Tibial nerve (tissue), 4 donors: Measurements from ENCODE around the gene EMILIN2. TPM values are rescaled to one million over a fixed set of nuclear protein-coding genes. Genes with fewer than 3 reads are reported as not detected.

Experiments
- DNase-seq, 2 donors: peaks; one replicate each; pipeline ENCODE4 v3.0.0-alpha.2; 2019; ENCODE audit warnings: low spot score in 2 of 2
- H3K27ac ChIP-seq, 4 donors: fragments of 200-600 bp; sonication (generic) in 3 of 4; one replicate each; pipeline ENCODE4 v1.5.1; 2017 to 2019; ENCODE audit warnings: mild to moderate bottlenecking in 1 of 4
- H3K27me3 ChIP-seq, 2 donors: fragments of 200-600 bp; sonication (generic) in 1 of 2; one replicate each; pipeline versions ENCODE4 v1.5.1 to v1.6.0; 2017 to 2019
- H3K36me3 ChIP-seq, 3 donors: fragments of 200-600 bp; sonication (generic); one replicate each; pipeline ENCODE4 v1.5.1; 2018 to 2019
- H3K4me1 ChIP-seq, 4 donors: fragments of 200-600 bp; sonication (generic) in 3 of 4; one replicate each; pipeline ENCODE4 v1.5.1; 2017 to 2019
- H3K4me3 ChIP-seq, 4 donors: fragments of 200-600 bp; sonication (generic) in 3 of 4; one replicate each; pipeline ENCODE4 v1.5.1; 2017 to 2019; ENCODE audit warnings: mild to moderate bottlenecking in 1 of 4, moderate library complexity in 1 of 4
- H3K9me3 ChIP-seq, 4 donors: fragments of 200-600 bp; sonication (generic) in 3 of 4; one replicate each; pipeline ENCODE4 v1.5.1; 2017 to 2019
- CTCF ChIP-seq, 5 experiments: fragments of 200-600 bp in 3 of 5; fragments of 450-650 bp in 2 of 5; sonication (generic) in 3 of 5; IDR thresholded peaks; one replicate each; pipeline ENCODE4 v1.5.1; 2016 to 2019; ENCODE audit warnings: antibody characterized with exemption in 5 of 5, mild to moderate bottlenecking in 3 of 5, moderate library complexity in 2 of 5
- EP300 ChIP-seq, 2 donors: sonication (generic); formaldehyde crosslinking; IDR thresholded peaks; one replicate each; pipeline ENCODE4 v1.6.1; 2017; ENCODE audit warnings: antibody characterized with exemption in 2 of 2, mild to moderate bottlenecking in 1 of 2
- POLR2A ChIP-seq, 2 donors: fragments of 450-650 bp; IDR thresholded peaks; one replicate each; pipeline ENCODE4 v1.6.1; 2017; ENCODE audit warnings: antibody characterized with exemption in 2 of 2, mild to moderate bottlenecking in 2 of 2, moderate library complexity in 2 of 2
- WGBS, 2 donors: methylation state at CpG; one replicate each; pipeline ENCODE4 v1.1.5; 2018; 5-methylcytosine and 5-hydroxymethylcytosine counted together
- total RNA-seq, 4 donors: library from RNA; depleted of rRNA; stranded (reverse); fragments of >200 nt; gene quantifications; one replicate each; pipeline ENCODE4 v1.1.0, GENCODE V29; 2016

The EMILIN2 gene
- total RNA-seq, 4 donors from 2014 or later: 29.1 to 70.8 (median 36.3) TPM

GRCh38 chr18:2961821-2962220 lies 115.0 kb downstream of the EMILIN2 start:
- H3K9me3 ChIP-seq: no peaks in the 10 kb centered on the region
- no peaks in the 10 kb centered on the region for H3K27me3 ChIP-seq
- no peak for DNase-seq
- WGBS, 2 donors: 29 to 30% methylated on average over 4 of the region's 4 CpGs
- no peaks in the 10 kb centered on the region for H3K36me3 ChIP-seq
- TF ChIP-seq EP300 (IDR thresholded peaks at IDR 0.05) (no peak), POLR2A (IDR thresholded peaks at IDR 0.05) (no peak), CTCF (IDR thresholded peaks at IDR 0.05) (no peak)
- no peak overlapping the region for H3K4me3 ChIP-seq
- H3K27ac ChIP-seq: peak overlapping the region in 3 of 4 donors; percentile 74 to 77 (median 77)
- H3K4me1 ChIP-seq: peaks cover 0 to 60% (median 45%) of the 10 kb centered on the region in 4 donors

GRCh38 chr18:2963048-2963447 lies 116.2 kb downstream of the EMILIN2 start:
- no peaks in the 10 kb centered on the region for H3K36me3 ChIP-seq
- peaks cover 0 to 51% (median 42%) of the 10 kb centered on the region in 4 donors for H3K4me1 ChIP-seq
- H3K9me3 ChIP-seq: no peaks in the 10 kb centered on the region
- DNase-seq: no peak
- no peak for TF ChIP-seq CTCF (IDR thresholded peaks at IDR 0.05)
- TF ChIP-seq EP300 (IDR thresholded peaks at IDR 0.05): no peak
- no peak for TF ChIP-seq POLR2A (IDR thresholded peaks at IDR 0.05)
- H3K4me3 ChIP-seq: no peak overlapping the region
- no peaks in the 10 kb centered on the region for H3K27me3 ChIP-seq
- peak overlapping the region in 2 of 4 donors; percentile 74 to 77 for H3K27ac ChIP-seq
- WGBS, 2 donors: 92 to 95% methylated on average over 3 of the region's 3 CpGs

GRCh38 chr18:2964361-2965010 lies 117.7 kb downstream of the EMILIN2 start:
- Histone ChIP-seq H3K27ac (no peak overlapping the region), H3K4me1 (peaks cover 0 to 51% (median 39%) of the 10 kb centered on the region in 4 donors), H3K36me3 (no peaks in the 10 kb centered on the region), H3K9me3 (no peaks in the 10 kb centered on the region), H3K4me3 (no peak overlapping the region), H3K27me3 (no peaks in the 10 kb centered on the region)
- no peak for DNase-seq
- 90 to 94% methylated on average over 8 of the region's 8 CpGs for WGBS, 2 donors
- TF ChIP-seq EP300 (IDR thresholded peaks at IDR 0.05) (no peak), POLR2A (IDR thresholded peaks at IDR 0.05) (no peak), CTCF (IDR thresholded peaks at IDR 0.05) (no peak)

Other genes with a start within 250 kb of the EMILIN2 start
- gene SMCHD1, start 191.3 kb upstream of the EMILIN2 start, total RNA-seq: 10 to 100 TPM; 59.8 to 96.5 (median 73.6) TPM
- 10 to 100 TPM; 22.7 to 29.3 (median 25.8) TPM for gene LPIN2, start 166.1 kb downstream of the EMILIN2 start, total RNA-seq